ENCODE data around the gene C2CD4C.

DNA sequence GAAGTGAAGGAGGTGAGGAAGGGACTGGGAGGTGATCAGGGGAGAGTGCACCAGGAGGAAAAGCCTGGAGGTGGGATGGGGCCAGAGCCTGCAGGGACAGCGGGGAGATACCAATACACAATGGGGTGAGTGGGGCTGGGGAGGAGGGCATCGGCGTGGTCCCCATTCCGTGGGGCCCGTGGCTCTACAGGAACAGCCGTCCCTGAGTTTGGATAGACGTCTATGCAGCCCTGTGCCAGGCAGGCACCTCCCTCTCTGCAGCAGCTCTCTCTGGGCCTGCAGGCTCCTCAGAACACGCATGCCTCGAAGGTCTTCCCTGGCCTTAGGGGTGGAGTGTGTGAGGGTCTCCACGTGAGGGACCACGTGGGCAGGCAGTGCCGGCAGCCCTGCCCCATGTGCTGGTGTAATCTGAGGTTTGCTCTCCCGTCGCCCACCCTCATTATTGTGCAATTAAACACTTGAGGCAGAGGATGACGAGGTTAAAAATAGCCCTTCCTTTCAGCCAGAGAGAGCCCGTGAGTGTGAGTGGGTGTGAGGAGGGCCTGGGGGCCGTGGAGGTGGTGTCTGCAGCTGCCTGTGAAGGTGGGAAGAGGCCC, 16.5 kb downstream of the C2CD4C start:
- no peak for TF ChIP-seq ZNF274 (IDR thresholded peaks at IDR 0.05; ENCODE audit: low read depth, low read length)
- TF ChIP-seq SUZ12 (IDR thresholded peaks at IDR 0.05; ENCODE audit: extremely low read depth, insufficient read depth, insufficient read length): no peak
